Measurements from ENCODE around the gene TPBGL. TPM values are rescaled to one million over a fixed set of nuclear protein-coding genes. Genes with fewer than 3 reads are reported as not detected.

The TPBGL gene
- total and polyA plus RNA-seq, 2 donors (not counting 3 experiments of a cell fraction or from before 2014, with no cell fraction given): not detected

- Histone ChIP-seq H3K79me2 (ENCODE audit: control insufficient read depth, insufficient read depth, low read length) (no peaks in the 10 kb centered on the region), H3K9me1 (replicated peaks; ENCODE audit: control insufficient read depth, extremely low read depth, insufficient read depth, low read length) (no peaks in the 10 kb centered on the region), H3K9me3 (replicated peaks; ENCODE audit: control insufficient read depth, insufficient read depth, low read length) (no peaks in the 10 kb centered on the region), H2AFZ (ENCODE audit: low read depth, low read length) (no peak overlapping the region), H3K36me3 (ENCODE audit: control insufficient read depth in 2 of 2, extremely low read depth in 1 of 2, insufficient read depth in 2 of 2, low read length in 2 of 2) (peaks cover 2 to 61% of the 10 kb centered on the region in 2 experiments), H3K4me2 (ENCODE audit: insufficient read depth, low read length) (no peak overlapping the region), H3K4me1 (ENCODE audit: control insufficient read depth, extremely low read depth, insufficient read depth, low read length) (no peaks in the 10 kb centered on the region), H4K20me1 (replicated peaks; ENCODE audit: control insufficient read depth, extremely low read depth, insufficient read depth, low read length) (no peaks in the 10 kb centered on the region), H3K4me3 (replicated peaks in 1 of 3; ENCODE audit: insufficient read depth in 1 of 3, low read depth in 1 of 3, low read length in 3 of 3) (no peak overlapping the region), H3K9ac (replicated peaks; ENCODE audit: extremely low read depth, insufficient read depth, low read length) (no peak overlapping the region), H3K27me3 (ENCODE audit: control insufficient read depth in 2 of 2, insufficient read depth in 2 of 2, low read length in 2 of 2) (no peaks in the 10 kb centered on the region), H3K27ac (ENCODE audit: insufficient read depth, low read depth, low read length) (no peak overlapping the region)
- DNase-seq (ENCODE audit: low read depth, low spot score) (no peak), FAIRE-seq (no peak)
- no peak for TF ChIP-seq EZH2 (IDR thresholded peaks at IDR 0.05; ENCODE audit: borderline replicate concordance, low read depth, low read length, severe bottlenecking)
- ChIA-PET POLR2A (no interaction called here), CTCF (interaction anchor here (0.5 to 3.2 kb wide), 3 partner anchors 11 to 242 kb away, joined by 3 to 15 read pairs (median 3); no protein-coding TSS in a partner anchor)
- BruUV-seq (replicated peaks): no TSS peak
- dilution Hi-C loops (cut with MboI; ENCODE audit: extremely low pct_ligation_motif_present, low sequenced_read_pairs) (no loop called here), intact Hi-C loops (cut with micrococcal nuclease) (no loop called here)
Measured at GRCh38 chr11:75268626-75269366, 28.2 kb downstream of the TPBGL start.

DNA sequence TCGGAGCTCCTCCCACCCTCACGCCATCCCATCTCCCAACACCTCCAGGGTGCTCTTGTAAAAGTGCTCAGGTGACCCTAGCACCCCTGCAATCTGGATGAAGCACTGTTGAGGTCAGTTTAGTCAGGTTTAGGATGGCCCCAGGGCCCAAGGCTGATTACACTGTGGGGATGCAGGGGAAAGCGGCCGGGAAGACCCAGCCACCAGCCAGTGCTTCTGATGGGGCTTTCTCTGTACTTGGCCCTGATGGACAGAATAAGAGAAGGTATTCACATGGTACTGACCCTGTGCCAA is 28.7 kb downstream of the TPBGL start:
- H3K4me2 ChIP-seq (ENCODE audit: insufficient read depth, low read length): no peak overlapping the region
- intact Hi-C loops (cut with micrococcal nuclease): no loop called here
- ChIA-PET POLR2A (no interaction called here), CTCF (interaction anchor here (0.5 to 3.2 kb wide), 2 partner anchors 21 to 242 kb away, joined by 3 to 15 read pairs; no protein-coding TSS in a partner anchor)
- H4K20me1 ChIP-seq (replicated peaks; ENCODE audit: control insufficient read depth, extremely low read depth, insufficient read depth, low read length): no peaks in the 10 kb centered on the region
- H3K9me1 ChIP-seq (replicated peaks; ENCODE audit: control insufficient read depth, extremely low read depth, insufficient read depth, low read length): no peaks in the 10 kb centered on the region
- H2AFZ ChIP-seq (ENCODE audit: low read depth, low read length): no peak overlapping the region
- H3K79me2 ChIP-seq (ENCODE audit: control insufficient read depth, insufficient read depth, low read length): no peaks in the 10 kb centered on the region
- TF ChIP-seq MAX (IDR thresholded peaks at IDR 0.05; ENCODE audit: insufficient read depth, insufficient read length) (no peak), JUN (IDR thresholded peaks at IDR 0.05; ENCODE audit: borderline replicate concordance, insufficient read depth, insufficient read length, low read depth) (no peak), POLR2A (IDR thresholded peaks at IDR 0.05; ENCODE audit: low read depth, low read length) (no peak), GATA2 (IDR thresholded peaks at IDR 0.05; ENCODE audit: insufficient read depth, insufficient read length, low read depth, low read length) (no peak), MYC (IDR thresholded peaks at IDR 0.05; ENCODE audit: low read depth, low read length) (no peak), POLR2AphosphoS5 (IDR thresholded peaks at IDR 0.05; ENCODE audit: insufficient read depth, low read depth, low read length) (no peak), FOS (IDR thresholded peaks at IDR 0.05; ENCODE audit: borderline replicate concordance, insufficient read depth, low read length) (no peak), EZH2 (IDR thresholded peaks at IDR 0.05; ENCODE audit: borderline replicate concordance, low read depth, low read length, severe bottlenecking) (no peak)
- TF ChIP-seq, protein P1, sequence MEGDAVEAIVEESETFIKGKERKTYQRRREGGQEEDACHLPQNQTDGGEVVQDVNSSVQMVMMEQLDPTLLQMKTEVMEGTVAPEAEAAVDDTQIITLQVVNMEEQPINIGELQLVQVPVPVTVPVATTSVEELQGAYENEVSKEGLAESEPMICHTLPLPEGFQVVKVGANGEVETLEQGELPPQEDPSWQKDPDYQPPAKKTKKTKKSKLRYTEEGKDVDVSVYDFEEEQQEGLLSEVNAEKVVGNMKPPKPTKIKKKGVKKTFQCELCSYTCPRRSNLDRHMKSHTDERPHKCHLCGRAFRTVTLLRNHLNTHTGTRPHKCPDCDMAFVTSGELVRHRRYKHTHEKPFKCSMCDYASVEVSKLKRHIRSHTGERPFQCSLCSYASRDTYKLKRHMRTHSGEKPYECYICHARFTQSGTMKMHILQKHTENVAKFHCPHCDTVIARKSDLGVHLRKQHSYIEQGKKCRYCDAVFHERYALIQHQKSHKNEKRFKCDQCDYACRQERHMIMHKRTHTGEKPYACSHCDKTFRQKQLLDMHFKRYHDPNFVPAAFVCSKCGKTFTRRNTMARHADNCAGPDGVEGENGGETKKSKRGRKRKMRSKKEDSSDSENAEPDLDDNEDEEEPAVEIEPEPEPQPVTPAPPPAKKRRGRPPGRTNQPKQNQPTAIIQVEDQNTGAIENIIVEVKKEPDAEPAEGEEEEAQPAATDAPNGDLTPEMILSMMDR (IDR thresholded peaks at IDR 0.05; ENCODE audit: extremely low read depth in 1 of 2, insufficient read depth in 1 of 2, low read depth in 1 of 2, low read length in 2 of 2): no peak
- FAIRE-seq (no peak), DNase-seq (ENCODE audit: low read depth, low spot score) (no peak)
- peaks cover 2 to 66% of the 10 kb centered on the region in 2 experiments for H3K36me3 ChIP-seq (ENCODE audit: control insufficient read depth in 2 of 2, extremely low read depth in 1 of 2, insufficient read depth in 2 of 2, low read length in 2 of 2)
- no peak overlapping the region for H3K9ac ChIP-seq (replicated peaks; ENCODE audit: extremely low read depth, insufficient read depth, low read length)
- no peaks in the 10 kb centered on the region for H3K27me3 ChIP-seq (ENCODE audit: control insufficient read depth in 2 of 2, insufficient read depth in 2 of 2, low read length in 2 of 2)
- no TSS peak for BruUV-seq (replicated peaks)
- dilution Hi-C loops (cut with MboI; ENCODE audit: extremely low pct_ligation_motif_present, low sequenced_read_pairs): no loop called here
- no peak overlapping the region for H3K27ac ChIP-seq (ENCODE audit: insufficient read depth, low read depth, low read length)
- no peaks in the 10 kb centered on the region for H3K9me3 ChIP-seq (replicated peaks; ENCODE audit: control insufficient read depth, insufficient read depth, low read length)
- H3K4me3 ChIP-seq (replicated peaks in 1 of 3; ENCODE audit: insufficient read depth in 1 of 3, low read depth in 1 of 3, low read length in 3 of 3): no peak overlapping the region
- H3K4me1 ChIP-seq (ENCODE audit: control insufficient read depth, extremely low read depth, insufficient read depth, low read length): no peaks in the 10 kb centered on the region

Data from endothelial cell of umbilical vein (primary cell).